Measurements from ENCODE around the gene SEMA3B. TPM values are rescaled to one million over a fixed set of nuclear protein-coding genes. Genes with fewer than 3 reads are reported as not detected.
"Not testable (repeated sequence)": the region's sequence is repeated elsewhere in the genome, so short reads cannot be mapped to it uniquely, and the experiment has no call there.

The SEMA3B gene
- total RNA-seq, 3 donors from 2014 or later = 10.1 to 17.6 (median 11.1) TPM

- Histone ChIP-seq H3K36me3 (no peaks in the 10 kb centered on the region), H3K4me1 (no peaks in the 10 kb centered on the region), H3K27me3 (no peaks in the 10 kb centered on the region), H3K27ac (no peak within 1 kb of the TSS), H3K9me3 (no peaks in the 10 kb centered on the region), H3K4me3 (no peak within 1 kb of the TSS)
- DNase-seq (ENCODE audit: low spot score in 2 of 2) = no peak
- TF ChIP-seq CTCF (IDR thresholded peaks at IDR 0.05) (no peak), POLR2AphosphoS5 (IDR thresholded peaks at IDR 0.05) (no peak), POLR2A (IDR thresholded peaks at IDR 0.05) (no peak)
- intact Hi-C loops (cut with DNase I; ENCODE audit: low total_unique reads) = no loop called here
Measured at GRCh38 chr3:50278880-50279224, 9.9 kb downstream of the SEMA3B start, which contains the start of gene LSMEM2. TSS of gene LSMEM2 (plus strand) at chr3:50279087. CDS start at chr3:50279114, 27 bp downstream.

DNA sequence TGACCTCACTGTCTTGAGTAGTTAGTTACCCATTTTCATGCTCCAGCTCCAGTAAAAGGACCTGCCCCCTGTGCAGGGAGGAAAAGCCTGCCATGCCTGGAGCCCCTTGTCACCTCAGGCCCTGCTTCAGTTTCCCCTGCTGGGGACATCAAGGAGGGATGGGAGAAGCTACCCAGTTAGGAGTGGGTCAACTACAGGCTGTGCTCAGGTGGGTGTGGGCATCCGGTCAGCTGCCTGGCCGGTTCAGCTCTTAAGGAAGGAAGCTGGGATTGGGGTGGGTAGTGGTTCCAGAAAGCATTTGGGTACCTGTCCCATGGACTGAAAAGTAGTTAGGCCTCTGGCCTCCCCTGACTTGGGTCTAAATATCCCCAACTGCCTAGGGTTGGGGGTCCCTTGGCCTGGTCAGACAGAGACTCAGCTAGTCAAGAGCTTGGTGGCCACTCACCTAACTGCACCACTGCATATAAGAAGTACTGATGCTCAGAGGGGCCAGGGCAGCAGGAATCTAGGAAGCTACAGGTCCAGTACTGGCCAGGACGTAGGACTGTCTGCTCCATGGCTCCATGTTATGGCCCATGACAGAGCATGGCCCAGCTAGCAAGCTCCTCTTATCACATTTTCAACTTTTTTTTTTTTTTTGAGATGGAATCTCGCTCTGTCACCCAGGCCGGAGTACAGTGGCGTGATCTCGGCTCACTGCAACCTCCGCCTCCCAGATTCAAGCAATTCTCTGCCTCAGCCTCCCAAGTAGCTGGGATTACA, 10.5 kb downstream of the SEMA3B start:
- H3K27ac ChIP-seq = no peak overlapping the region
- no peak for TF ChIP-seq POLR2A (IDR thresholded peaks at IDR 0.05)
- no peak for TF ChIP-seq CTCF (IDR thresholded peaks at IDR 0.05)
- no peak for TF ChIP-seq POLR2AphosphoS5 (IDR thresholded peaks at IDR 0.05)
- no peaks in the 10 kb centered on the region for H3K9me3 ChIP-seq
- DNase-seq (ENCODE audit: low spot score in 2 of 2) = no peak
- no peaks in the 10 kb centered on the region for H3K27me3 ChIP-seq
- no peaks in the 10 kb centered on the region for H3K36me3 ChIP-seq
- no peaks in the 10 kb centered on the region for H3K4me1 ChIP-seq
- intact Hi-C loops (cut with DNase I; ENCODE audit: low total_unique reads) = no loop called here
- H3K4me3 ChIP-seq = no peak overlapping the region

DNA sequence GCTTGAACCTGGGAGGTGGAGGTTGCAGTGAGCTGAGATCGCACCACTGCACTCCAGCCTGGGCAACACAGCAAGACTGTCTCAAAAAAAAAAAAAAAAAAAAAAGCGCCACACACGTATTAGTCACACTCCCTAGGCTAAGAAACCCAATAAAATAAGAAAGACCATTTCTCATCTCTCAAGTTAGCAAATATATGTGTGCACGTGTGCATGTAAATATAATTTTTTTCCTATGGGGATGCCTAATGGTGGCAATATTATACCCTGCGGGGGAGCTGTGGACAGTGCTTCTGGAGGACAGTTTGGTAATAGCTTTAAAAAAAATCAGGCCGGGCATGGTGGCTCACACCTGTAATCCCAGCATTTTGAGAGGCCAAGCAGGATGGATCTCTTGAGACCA, 15.2 kb downstream of the SEMA3B start:
- H3K4me3 ChIP-seq; H3K4me1 ChIP-seq; intact Hi-C loops (cut with DNase I; ENCODE audit: low total_unique reads); DNase-seq (ENCODE audit: low spot score in 2 of 2); H3K27me3 ChIP-seq; H3K27ac ChIP-seq; H3K9me3 ChIP-seq; H3K36me3 ChIP-seq: not testable (repeated sequence)

DNA sequence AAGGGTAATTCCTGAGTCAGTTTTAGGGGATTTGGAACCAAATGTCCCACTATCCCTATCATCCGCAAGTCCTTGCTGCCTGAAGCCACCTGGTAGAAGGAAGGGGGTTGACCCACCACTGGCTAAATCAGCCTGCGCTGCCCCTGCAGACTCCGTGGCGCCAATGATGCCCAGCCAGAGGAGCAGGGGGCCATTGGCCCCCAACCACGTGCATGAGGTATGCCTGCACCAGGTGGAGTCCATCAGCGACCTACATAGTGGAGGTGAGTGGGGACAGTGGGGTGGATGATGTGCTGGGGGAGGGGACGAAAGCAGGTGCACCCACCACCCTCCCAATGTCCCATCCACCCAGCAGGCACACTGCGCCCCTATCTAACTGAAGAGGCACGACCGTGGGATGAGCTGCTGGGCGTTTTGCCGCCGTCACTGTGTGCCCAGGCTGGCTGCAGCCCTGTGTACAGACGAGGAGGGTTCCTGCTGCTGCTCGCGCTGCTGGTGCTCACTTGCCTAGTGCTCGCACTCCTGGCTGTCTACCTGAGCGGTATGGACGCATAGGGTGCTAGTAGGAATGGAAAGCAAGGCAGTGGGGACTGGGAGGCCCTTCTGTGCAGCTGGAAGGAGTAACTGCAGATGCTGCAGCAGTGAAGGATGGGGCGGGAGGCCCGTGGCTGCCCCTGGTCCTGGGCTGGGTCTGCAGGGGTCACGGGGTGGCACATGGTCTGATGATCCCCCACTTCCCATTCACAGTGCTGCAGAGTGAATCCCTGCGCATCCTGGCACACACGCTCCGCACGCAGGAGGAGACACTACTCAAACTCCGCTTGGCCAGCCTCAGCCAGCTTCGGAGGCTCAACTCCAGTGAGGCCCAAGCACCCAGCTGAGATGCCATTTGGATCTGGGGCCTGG, 17.6 kb downstream of the SEMA3B start:
- intact Hi-C loops (cut with DNase I; ENCODE audit: low total_unique reads) = no loop called here
- Histone ChIP-seq H3K36me3 (no peaks in the 10 kb centered on the region), H3K9me3 (no peaks in the 10 kb centered on the region), H3K4me1 (peaks cover 0 to 5% of the 10 kb centered on the region in 2 donors), H3K4me3 (no peak overlapping the region), H3K27ac (no peak overlapping the region), H3K27me3 (no peaks in the 10 kb centered on the region)
- TF ChIP-seq POLR2AphosphoS5 (IDR thresholded peaks at IDR 0.05) = no peak
- TF ChIP-seq CTCF (IDR thresholded peaks at IDR 0.05) = no peak
- no peak for TF ChIP-seq POLR2A (IDR thresholded peaks at IDR 0.05)
- no peak for DNase-seq (ENCODE audit: low spot score in 2 of 2)

DNA sequence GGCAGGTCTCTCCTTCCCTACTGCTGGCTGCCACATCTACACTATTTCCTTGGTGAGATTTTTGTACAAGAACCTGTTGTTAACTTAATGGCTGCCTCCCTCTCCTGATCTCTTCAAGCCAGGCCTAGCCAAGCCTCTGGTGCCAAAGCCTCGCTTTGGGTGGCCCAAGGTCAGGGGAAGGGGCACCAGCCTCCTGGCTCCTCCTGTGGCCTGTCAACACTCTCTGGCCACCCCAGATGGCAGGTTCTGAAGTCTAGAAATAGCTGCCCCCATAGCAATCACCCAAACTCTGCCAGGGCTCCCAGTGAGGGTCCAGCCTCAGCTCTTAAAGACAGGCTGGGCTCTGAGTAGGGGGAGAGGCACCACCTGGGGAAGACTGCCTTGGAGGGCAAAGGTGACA, 18.3 kb downstream of the SEMA3B start:
- intact Hi-C loops (cut with DNase I; ENCODE audit: low total_unique reads) = no loop called here

More for the DNA sequence above, 18.3 kb downstream of the SEMA3B start:
- no peak for DNase-seq (ENCODE audit: low spot score in 2 of 2)
- TF ChIP-seq POLR2AphosphoS5 (IDR thresholded peaks at IDR 0.05) = no peak
- TF ChIP-seq POLR2A (IDR thresholded peaks at IDR 0.05) = no peak
- TF ChIP-seq CTCF (IDR thresholded peaks at IDR 0.05) = no peak
- Histone ChIP-seq H3K4me3 (no peak overlapping the region), H3K27ac (no peak overlapping the region), H3K27me3 (no peaks in the 10 kb centered on the region), H3K4me1 (peaks cover 0 to 5% of the 10 kb centered on the region in 2 donors), H3K9me3 (no peaks in the 10 kb centered on the region), H3K36me3 (no peaks in the 10 kb centered on the region)

All from breast epithelium (tissue), 4 donors.